Mesendoderm (in vitro differentiated cells): Measurements from ENCODE around the gene TRAPPC3L.

Experiments used
- DNase-seq: peaks from one replicate; pipeline ENCODE4 v3.0.0; 2013
- H2AK5ac ChIP-seq: 2 replicates; pipeline ENCODE4 v1.6.1; 2013; ENCODE audit warnings: low read length, inconsistent platforms
- H2BK120ac ChIP-seq: 2 replicates; pipeline ENCODE4 v1.6.1; 2013; ENCODE audit warnings: low read depth, mild to moderate bottlenecking, low read length, moderate library complexity, mixed read lengths
- H2BK15ac ChIP-seq: replicated peaks from 2 replicates; pipeline ENCODE4 v1.6.1; 2013; ENCODE audit warnings: low read depth, mild to moderate bottlenecking, moderate library complexity
- H2BK5ac ChIP-seq: 2 replicates; pipeline ENCODE4 v1.6.1; 2013; ENCODE audit warnings: low read length, inconsistent platforms
- H3K18ac ChIP-seq: 2 replicates; pipeline ENCODE4 v1.6.1; 2013; ENCODE audit warnings: mild to moderate bottlenecking, low read length, mixed read lengths
- H3K23ac ChIP-seq: one replicate; pipeline ENCODE4 v1.6.1; 2013; ENCODE audit warnings: low read length
- H3K27ac ChIP-seq: 2 replicates; pipeline ENCODE4 v1.5.1; 2013; ENCODE audit warnings: low read depth, mild to moderate bottlenecking, inconsistent platforms, low read length, moderate library complexity
- H3K27me3 ChIP-seq: 2 replicates; pipeline ENCODE4 v1.6.1; 2013; ENCODE audit warnings: low read length, control low read depth, mild to moderate bottlenecking, inconsistent platforms; ENCODE audit not compliant: insufficient read depth, poor library complexity
- H3K36me3 ChIP-seq: 2 replicates; pipeline ENCODE4 v1.6.1; 2013; ENCODE audit warnings: low read length, inconsistent platforms; ENCODE audit not compliant: control insufficient read depth, insufficient read depth
- H3K4ac ChIP-seq: one replicate; pipeline ENCODE4 v1.6.1; 2013; ENCODE audit warnings: low read depth, mild to moderate bottlenecking, low read length, moderate library complexity
- H3K4me1 ChIP-seq: 2 replicates; pipeline ENCODE4 v1.6.1; 2013; ENCODE audit warnings: low read depth, low read length, inconsistent platforms; ENCODE audit not compliant: control insufficient read depth
- H3K4me2 ChIP-seq: 2 replicates; pipeline ENCODE4 v1.6.1; 2013; ENCODE audit warnings: low read length
- H3K4me3 ChIP-seq: 2 replicates; pipeline ENCODE4 v1.5.1; 2013; ENCODE audit warnings: mild to moderate bottlenecking, low read length
- H3K56ac ChIP-seq: one replicate; pipeline ENCODE4 v1.6.1; 2013; ENCODE audit warnings: low read length
- H3K79me1 ChIP-seq: 2 replicates; pipeline ENCODE4 v1.6.1; 2013; ENCODE audit warnings: low read length, inconsistent platforms
- H3K79me2 ChIP-seq: 2 replicates; pipeline ENCODE4 v1.6.1; 2013; ENCODE audit warnings: mild to moderate bottlenecking, low read length; ENCODE audit not compliant: control insufficient read depth, insufficient read depth
- H3K9ac ChIP-seq: 2 replicates; pipeline ENCODE4 v1.6.1; 2013; ENCODE audit warnings: low read length, inconsistent platforms
- H4K5ac ChIP-seq: one replicate; pipeline ENCODE4 v1.6.1; 2013; ENCODE audit warnings: low read length
- H4K8ac ChIP-seq: one replicate; pipeline ENCODE4 v1.6.1; 2013; ENCODE audit warnings: low read depth, mild to moderate bottlenecking, control low read depth, low read length, moderate library complexity
- WGBS: extraction: QIAGEN DNeasy Blood & Tissue Kit; methylation state at CpG from one replicate; pipeline ENCODE4 v1.1.7; 2013; ENCODE audit warnings: low lambda C conversion rate, missing lambda C conversion rate; ENCODE audit not compliant: insufficient coverage; ENCODE audit errors: extremely low coverage; 5-methylcytosine and 5-hydroxymethylcytosine counted together

TRAPPC3L gene

GRCh38 chr6:116456106-116456505 lies 89.4 kb downstream of the TRAPPC3L start:
- Histone ChIP-seq H3K23ac (no peak overlapping the region), H4K5ac (no peak overlapping the region), H3K79me2 (no peaks in the 10 kb centered on the region), H2BK120ac (no peak overlapping the region), H2BK5ac (no peak overlapping the region), H3K4ac (no peak overlapping the region), H3K4me2 (no peak overlapping the region), H4K8ac (no peak overlapping the region), H2BK15ac (no peak overlapping the region), H3K9ac (no peak overlapping the region), H3K4me3 (no peak overlapping the region), H3K36me3 (no peaks in the 10 kb centered on the region), H3K4me1 (no peaks in the 10 kb centered on the region), H3K79me1 (no peaks in the 10 kb centered on the region), H3K27ac (no peak overlapping the region), H3K56ac (no peak overlapping the region), H3K27me3 (peaks cover 4% of the 10 kb centered on the region), H3K18ac (no peak overlapping the region), H2AK5ac (no peak overlapping the region)
- WGBS: no CpG with 5 or more reads among the region's 3 CpGs
- DNase-seq: no peak

- Histone ChIP-seq H3K36me3 (no peaks in the 10 kb centered on the region), H2BK5ac (no peak overlapping the region), H3K23ac (no peak overlapping the region), H3K27me3 (no peaks in the 10 kb centered on the region), H4K8ac (no peak overlapping the region), H3K27ac (no peak overlapping the region), H4K5ac (no peak overlapping the region), H3K4me1 (no peaks in the 10 kb centered on the region), H3K9ac (no peak overlapping the region), H2AK5ac (no peak overlapping the region), H2BK120ac (no peak overlapping the region), H3K79me2 (no peaks in the 10 kb centered on the region), H3K18ac (no peak overlapping the region), H3K4me3 (no peak overlapping the region), H3K4me2 (no peak overlapping the region), H3K79me1 (no peaks in the 10 kb centered on the region), H3K4ac (no peak overlapping the region), H3K56ac (no peak overlapping the region), H2BK15ac (no peak overlapping the region)
- no CpG with 5 or more reads among the region's 2 CpGs for WGBS
- DNase-seq: no peak
Observed at GRCh38 chr6:116452531-116452930, 93.0 kb downstream of the TRAPPC3L start.

- no peak overlapping the region for H4K8ac ChIP-seq
- no peak overlapping the region for H3K56ac ChIP-seq
- H3K36me3 ChIP-seq: no peaks in the 10 kb centered on the region
- no peak for DNase-seq
- no peak overlapping the region for H2AK5ac ChIP-seq
- H3K4me1 ChIP-seq: no peaks in the 10 kb centered on the region
- H2BK15ac ChIP-seq: no peak overlapping the region
- H4K5ac ChIP-seq: no peak overlapping the region
- H3K79me2 ChIP-seq: no peaks in the 10 kb centered on the region
- no peaks in the 10 kb centered on the region for H3K79me1 ChIP-seq
- no peaks in the 10 kb centered on the region for H3K27me3 ChIP-seq
- H3K23ac ChIP-seq: no peak overlapping the region
- H2BK120ac ChIP-seq: no peak overlapping the region
- no peak overlapping the region for H3K4ac ChIP-seq
- no peak overlapping the region for H3K4me3 ChIP-seq
- no peak overlapping the region for H3K4me2 ChIP-seq
- no peak overlapping the region for H2BK5ac ChIP-seq
- no peak overlapping the region for H3K18ac ChIP-seq
- no peak overlapping the region for H3K27ac ChIP-seq
- no peak overlapping the region for H3K9ac ChIP-seq
Observed at GRCh38 chr6:116451916-116452315, 93.6 kb downstream of the TRAPPC3L start.

GRCh38 chr6:116450769-116451740 lies 94.4 kb downstream of the TRAPPC3L start:
- Histone ChIP-seq H3K4me3 (no peak overlapping the region), H3K23ac (no peak overlapping the region), H4K5ac (no peak overlapping the region), H2BK15ac (no peak overlapping the region), H3K9ac (no peak overlapping the region), H3K79me1 (no peaks in the 10 kb centered on the region), H2AK5ac (no peak overlapping the region), H2BK120ac (no peak overlapping the region), H3K4ac (no peak overlapping the region), H3K27me3 (no peaks in the 10 kb centered on the region), H2BK5ac (no peak overlapping the region), H3K4me2 (no peak overlapping the region), H3K56ac (no peak overlapping the region), H3K27ac (no peak overlapping the region), H3K4me1 (no peaks in the 10 kb centered on the region), H3K18ac (no peak overlapping the region), H3K79me2 (no peaks in the 10 kb centered on the region), H4K8ac (no peak overlapping the region), H3K36me3 (no peaks in the 10 kb centered on the region)
- WGBS: no CpG with 5 or more reads among the region's 9 CpGs
- no peak for DNase-seq

DNA sequence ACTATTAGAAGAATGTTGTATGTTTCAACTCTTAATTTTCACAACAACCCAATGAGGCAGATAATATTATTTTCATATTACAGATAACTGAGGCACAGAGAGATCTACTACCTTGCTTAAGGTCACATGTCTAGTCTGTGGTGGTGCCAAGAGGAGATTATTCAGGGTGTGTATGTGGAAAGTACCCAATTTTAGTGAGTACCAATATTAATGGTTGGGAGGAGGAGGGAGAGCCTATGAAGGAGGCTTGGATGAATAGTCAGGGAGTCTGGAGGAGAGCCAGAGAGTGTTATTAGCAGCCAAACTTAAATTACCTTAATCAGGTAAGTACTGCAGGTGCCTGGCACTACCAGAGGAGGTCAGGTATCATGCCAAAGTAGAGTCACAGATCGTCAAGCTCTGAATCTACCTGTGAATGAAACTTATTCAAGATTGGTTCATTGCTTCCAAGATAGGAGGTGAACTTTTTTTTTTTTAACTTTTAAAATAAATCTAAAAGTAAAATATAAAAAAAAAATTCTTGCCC lies 95.2 kb downstream of the TRAPPC3L start:
- Histone ChIP-seq H3K27me3 (no peaks in the 10 kb centered on the region), H3K18ac (no peak overlapping the region), H3K4me3 (no peak overlapping the region), H4K5ac (no peak overlapping the region), H2BK15ac (no peak overlapping the region), H4K8ac (no peak overlapping the region), H3K23ac (no peak overlapping the region), H3K36me3 (no peaks in the 10 kb centered on the region), H2AK5ac (no peak overlapping the region), H3K4me2 (no peak overlapping the region), H3K79me1 (no peaks in the 10 kb centered on the region), H3K9ac (no peak overlapping the region), H3K56ac (no peak overlapping the region), H2BK120ac (no peak overlapping the region), H3K79me2 (no peaks in the 10 kb centered on the region), H3K4me1 (no peaks in the 10 kb centered on the region), H2BK5ac (no peak overlapping the region), H3K4ac (no peak overlapping the region), H3K27ac (no peak overlapping the region)
- DNase-seq: no peak
- WGBS: no CpG with 5 or more reads among the region's 1 CpG
